MM.1S (cell line): ENCODE measurements around the gene HMX2.

Experiments used
- CTCF ChIP-seq: fragments of 300-600 bp; sonication (generic); IDR thresholded peaks from 2 replicates; pipeline ENCODE4 v1.5.1; 2016; ENCODE audit warnings: antibody characterized with exemption, low read length, mixed read lengths
- EZH2 ChIP-seq: fragments of 300-600 bp; sonication (generic); optimal IDR thresholded peaks from 2 replicates; pipeline ENCODE3; 2017; ENCODE audit warnings: low read depth, mild to moderate bottlenecking, antibody characterized with exemption, low read length, mixed read lengths

DNA sequence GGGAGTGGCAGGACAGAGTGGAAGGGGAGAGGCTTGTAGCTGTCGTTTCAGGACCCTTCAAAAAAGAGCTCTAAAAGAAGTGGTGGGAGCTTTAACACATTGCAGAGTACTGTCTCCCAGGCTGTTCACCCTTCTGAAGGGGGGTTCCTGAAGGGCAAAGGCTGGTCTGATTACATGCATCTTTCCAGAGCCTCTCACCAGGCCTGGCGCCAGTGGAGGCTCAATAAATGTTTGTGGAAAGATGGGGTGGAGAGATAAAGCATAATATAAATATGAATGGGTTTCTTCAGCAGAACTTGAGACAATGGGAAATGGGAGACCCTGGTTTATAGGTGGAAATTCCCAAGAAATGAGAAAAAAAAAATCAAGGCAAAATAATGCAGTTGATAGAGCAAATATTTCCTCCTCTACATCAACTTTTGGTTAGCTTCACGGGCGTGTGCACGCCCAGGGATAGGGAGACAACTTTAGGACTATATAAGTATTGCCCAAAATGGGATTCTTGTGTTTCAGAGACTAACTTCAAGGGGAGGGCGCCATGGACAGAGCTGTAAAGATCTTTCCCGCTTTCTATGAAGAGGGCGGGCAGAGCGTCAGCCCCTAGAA is 5.7 kb downstream of the HMX2 start:
- TF ChIP-seq CTCF, result no peak
- TF ChIP-seq EZH2, result no peak
